Putamen (tissue), 1 donor: Measurements from ENCODE around the gene VAV1.
A peak's percentile ranks its signal among the peaks of the same experiment; 100 is the strongest.

Source experiments
- DNase-seq: peaks from one replicate; pipeline ENCODE4 v3.0.0-alpha.2; 2016; ENCODE audit warnings: low spot score

Gene VAV1

GRCh38 chr19:6772028-6772865 lies at the start of gene VAV1:
Gene VAV1, plus strand, starts transcription at chr19:6772708. Its CDS starts 100 bp downstream, at chr19:6772808.
- DNase-seq, result peak; percentile 28

GRCh38 chr19:6723108-6723618 lies 49.3 kb upstream of the VAV1 start:
- DNase-seq, result peak; percentile 58

- no peak for DNase-seq
These were observed 48.8 kb upstream of the VAV1 start for GRCh38 chr19:6723738-6724137.

- DNase-seq, result no peak
These were observed 47.6 kb upstream of the VAV1 start for GRCh38 chr19:6724631-6725492.

- DNase-seq, result no peak
These were observed 46.8 kb upstream of the VAV1 start for GRCh38 chr19:6725513-6726231.

GRCh38 chr19:6728346-6728745 lies 44.2 kb upstream of the VAV1 start:
- DNase-seq, result no peak

GRCh38 chr19:6729573-6730152 lies 42.8 kb upstream of the VAV1 start:
- no peak for DNase-seq

GRCh38 chr19:6730153-6730804 lies 42.2 kb upstream of the VAV1 start:
- DNase-seq, result peak; percentile 34

GRCh38 chr19:6730941-6731670 lies 41.4 kb upstream of the VAV1 start:
- no peak for DNase-seq

GRCh38 chr19:6731822-6732221 lies 40.7 kb upstream of the VAV1 start:
- DNase-seq, result no peak

GRCh38 chr19:6732803-6733337 lies 39.6 kb upstream of the VAV1 start:
- DNase-seq, result no peak

- DNase-seq, result no peak
These were observed 39.0 kb upstream of the VAV1 start for GRCh38 chr19:6733338-6734095.

GRCh38 chr19:6734096-6734696 lies 38.3 kb upstream of the VAV1 start:
- no peak for DNase-seq

GRCh38 chr19:6735181-6735911 lies 37.2 kb upstream of the VAV1 start:
- DNase-seq, result no peak

- DNase-seq, result peak; percentile 50
These were observed 36.2 kb upstream of the VAV1 start for GRCh38 chr19:6736169-6736916.

- no peak for DNase-seq
These were observed 35.6 kb upstream of the VAV1 start for GRCh38 chr19:6736917-6737283.

GRCh38 chr19:6737284-6737872 lies 35.1 kb upstream of the VAV1 start, which contains the start of gene GPR108:
Gene GPR108, minus strand, starts transcription at chr19:6737580. Its CDS starts 4 bp downstream, at chr19:6737576.
- DNase-seq, result peak; percentile 86
